WERI-Rb-1 (cell line): ENCODE measurements around the gene ISYNA1.
A peak's percentile ranks its signal among the peaks of the same experiment; 100 is the strongest.

Experiments used
- DNase-seq: peaks from one replicate; pipeline ENCODE4 v3.0.0-alpha.2; 2020
- H3K27ac ChIP-seq: fragments of 250-450 bp; sonication (Bioruptor Pico); 2 replicates; pipeline ENCODE4 v1.5.1; 2020; ENCODE audit warnings: mild to moderate bottlenecking, moderate library complexity
- H3K27me3 ChIP-seq: fragments of 250-450 bp; sonication (Bioruptor Pico); 2 replicates; pipeline ENCODE4 v1.5.1; 2021; ENCODE audit warnings: mild to moderate bottlenecking, low read depth, moderate library complexity; ENCODE audit not compliant: insufficient read depth, severe bottlenecking
- H3K36me3 ChIP-seq: fragments of 250-450 bp; sonication (Bioruptor Pico); 2 replicates; pipeline ENCODE4 v1.5.1; 2020; ENCODE audit warnings: mild to moderate bottlenecking, moderate library complexity
- H3K4me3 ChIP-seq: 2 replicates; pipeline ENCODE4 v1.5.1; 2011; ENCODE audit warnings: low read depth, mild to moderate bottlenecking, control low read depth, low read length
- H3K9me3 ChIP-seq: fragments of 250-450 bp; sonication (Bioruptor Pico); 2 replicates; pipeline ENCODE4 v1.5.1; 2021; ENCODE audit warnings: mild to moderate bottlenecking, moderate library complexity; ENCODE audit not compliant: severe bottlenecking
- CTCF ChIP-seq: IDR thresholded peaks from 2 replicates; pipeline ENCODE4 v1.5.1; 2011; ENCODE audit warnings: low read depth, mild to moderate bottlenecking, control low read depth, inconsistent platforms, low read length

The ISYNA1 gene

GRCh38 chr19:18434411-18435175 lies 3.3 kb downstream of the ISYNA1 start:
- Histone ChIP-seq H3K27ac (peak overlapping the region; percentile 36), H3K27me3 (no peaks in the 10 kb centered on the region), H3K4me3 (no peak overlapping the region), H3K9me3 (no peaks in the 10 kb centered on the region), H3K36me3 (peaks cover 42% of the 10 kb centered on the region)
- TF ChIP-seq CTCF: no peak
- DNase-seq: no peak

- peak overlapping the region; percentile 86; the same call in 1 of the 2 replicates for H3K27ac ChIP-seq
- DNase-seq: peak; percentile 65
Measured at GRCh38 chr19:18433735-18434398, 4.1 kb downstream of the ISYNA1 start.

GRCh38 chr19:18433015-18433691 lies 4.8 kb downstream of the ISYNA1 start:
- Histone ChIP-seq H3K9me3 (no peaks in the 10 kb centered on the region), H3K27ac (peak overlapping the region; percentile 86), H3K4me3 (peak overlapping the region; percentile 35), H3K36me3 (peaks cover 42% of the 10 kb centered on the region), H3K27me3 (no peaks in the 10 kb centered on the region)
- no peak for TF ChIP-seq CTCF
- DNase-seq: peak; percentile 53

More at GRCh38 chr19:18433735-18434398, 4.1 kb downstream of the ISYNA1 start:
- Histone ChIP-seq H3K4me3 (no peak overlapping the region; the same call in 1 of the 2 replicates), H3K9me3 (no peaks in the 10 kb centered on the region), H3K27me3 (no peaks in the 10 kb centered on the region), H3K36me3 (peaks cover 42% of the 10 kb centered on the region)
- TF ChIP-seq CTCF: no peak

GRCh38 chr19:18432275-18433014 lies 5.5 kb downstream of the ISYNA1 start:
- Histone ChIP-seq H3K4me3 (peak overlapping the region; percentile 35), H3K27me3 (no peaks in the 10 kb centered on the region), H3K36me3 (peaks cover 42% of the 10 kb centered on the region), H3K27ac (peak overlapping the region; percentile 86), H3K9me3 (no peaks in the 10 kb centered on the region)
- no peak for DNase-seq
- TF ChIP-seq CTCF: no peak

- DNase-seq: no peak
- Histone ChIP-seq H3K9me3 (no peaks in the 10 kb centered on the region), H3K4me3 (no peak overlapping the region), H3K36me3 (peaks cover 43% of the 10 kb centered on the region), H3K27me3 (no peaks in the 10 kb centered on the region), H3K27ac (peak overlapping the region; percentile 86)
- no peak for TF ChIP-seq CTCF
Measured at GRCh38 chr19:18431351-18432197, 6.4 kb downstream of the ISYNA1 start.
